HL-60/S4 treated with phorbol 12-myristate 13-acetate at 8.2 ng/mL for 4 days and 3 days (cell line): ENCODE results near the gene JMJD4.

Experiments
- in situ Hi-C: fragments of 300-500 bp; cut with MboI; formaldehyde crosslinking; loops from 2 replicates; pipeline ENCODE4 v1.15.0; 2022; ENCODE audit warnings: low sequenced_read_pairs

JMJD4 gene

GRCh38 chr1:227769047-227769935, 34.2 kb upstream of the JMJD4 start:
- in situ Hi-C loops = no loop called here

DNA sequence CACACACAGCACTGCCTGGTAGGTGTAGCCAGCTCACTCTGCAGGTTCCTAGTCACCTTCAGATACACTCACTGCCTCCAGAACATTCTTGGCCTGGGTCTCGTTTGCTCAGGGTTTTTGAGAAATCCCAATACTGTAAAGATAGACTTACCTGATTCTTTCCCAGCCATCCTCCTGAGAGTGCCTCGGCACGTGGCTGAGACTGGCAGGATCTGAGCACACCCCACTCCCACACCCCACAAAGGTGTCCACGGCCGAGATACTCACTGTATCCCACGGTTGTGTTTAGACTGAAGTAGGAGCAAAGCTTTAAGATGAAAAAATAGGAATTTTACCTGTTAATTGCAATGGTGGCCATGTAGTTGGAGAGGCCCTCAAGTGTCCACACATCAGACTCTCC, 33.5 kb upstream of the JMJD4 start:
- in situ Hi-C loops = no loop called here

DNA sequence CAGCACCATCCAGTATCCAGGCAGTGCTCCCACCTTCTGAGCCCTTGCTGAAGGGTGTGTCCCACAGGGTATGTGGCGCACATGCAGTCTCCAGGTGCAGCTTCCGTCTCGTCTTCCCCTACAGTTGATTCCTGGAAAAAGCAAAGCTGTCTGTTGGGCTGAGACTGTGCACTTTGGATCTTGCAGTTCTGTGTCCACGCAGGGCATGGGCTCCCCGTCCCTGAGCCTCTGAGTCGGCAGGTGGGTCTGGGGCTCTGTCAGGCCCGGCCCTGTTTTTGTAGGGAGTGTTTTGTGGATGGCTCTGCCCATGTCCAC, 33.0 kb upstream of the JMJD4 start:
- in situ Hi-C loops = no loop called here

GRCh38 chr1:227767401-227768124, 32.5 kb upstream of the JMJD4 start:
- in situ Hi-C loops = no loop called here

DNA sequence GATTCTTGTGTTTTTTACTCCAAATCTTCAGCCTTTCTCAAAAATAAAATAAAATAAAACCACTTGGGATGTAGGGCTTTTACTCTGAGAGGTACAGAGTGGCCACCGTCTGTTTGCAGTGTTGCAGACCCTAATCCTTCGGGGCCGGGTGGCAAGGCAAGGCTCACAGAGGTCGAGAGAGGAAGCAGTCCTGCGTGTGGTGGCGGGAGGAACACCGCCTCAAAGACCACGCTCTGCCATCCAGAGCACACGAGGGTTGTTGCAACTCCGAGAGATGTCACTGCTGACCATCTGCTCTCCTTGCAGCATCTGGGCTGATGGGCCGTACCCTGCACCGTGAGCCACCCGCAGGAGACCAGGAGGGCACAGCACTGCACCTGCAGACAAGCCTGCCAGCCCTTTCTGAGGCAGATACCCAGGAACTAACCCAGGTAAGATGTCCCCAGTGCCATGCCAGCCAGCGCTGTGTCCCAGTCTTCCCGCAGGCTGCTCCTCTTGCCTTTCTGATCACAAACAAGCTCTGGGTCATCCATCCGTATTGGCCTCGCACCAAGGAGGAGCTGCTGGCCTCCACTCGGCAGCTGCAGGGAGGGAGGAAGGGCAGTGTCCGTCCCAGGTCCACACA, 31.7 kb upstream of the JMJD4 start:
- in situ Hi-C loops = no loop called here

DNA sequence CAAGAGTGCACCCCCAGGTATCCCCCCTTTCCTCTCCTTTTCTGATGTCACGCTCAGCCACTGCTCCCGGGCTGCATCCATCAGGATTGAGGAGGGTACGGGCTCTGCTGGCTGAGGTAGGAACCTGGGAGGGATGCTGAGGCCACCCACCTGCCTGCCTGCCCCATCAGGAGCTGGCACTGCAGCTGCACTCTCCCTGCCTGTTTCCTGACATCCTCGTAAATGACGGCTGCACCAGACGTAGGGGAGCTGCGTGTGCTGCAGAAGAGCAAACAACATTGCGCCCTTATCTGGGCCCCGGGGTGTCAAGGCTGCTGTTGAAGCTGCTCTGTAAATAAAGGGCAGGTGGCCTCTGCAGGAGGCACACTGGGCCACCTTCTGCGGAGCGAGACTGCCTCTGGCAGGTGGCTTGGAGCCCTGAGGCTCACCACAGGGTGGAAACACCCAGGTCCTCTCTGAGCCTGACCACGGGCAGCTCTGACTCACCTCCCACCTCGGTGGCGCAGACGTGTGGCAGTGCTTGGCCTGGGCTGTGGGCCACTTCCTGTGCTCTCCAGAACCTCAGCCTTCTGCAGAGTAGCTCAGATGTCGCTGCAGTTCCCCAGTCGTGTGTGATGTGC, 31.0 kb upstream of the JMJD4 start:
- in situ Hi-C loops = no loop called here

- in situ Hi-C loops = no loop called here
These were observed 30.3 kb upstream of the JMJD4 start for GRCh38 chr1:227765261-227766014.

- in situ Hi-C loops = no loop called here
These were observed 28.9 kb upstream of the JMJD4 start for GRCh38 chr1:227764019-227764391.

GRCh38 chr1:227763246-227764018, 28.3 kb upstream of the JMJD4 start:
- in situ Hi-C loops = no loop called here

- in situ Hi-C loops = no loop called here
These were observed 27.3 kb upstream of the JMJD4 start for GRCh38 chr1:227762231-227762911.

DNA sequence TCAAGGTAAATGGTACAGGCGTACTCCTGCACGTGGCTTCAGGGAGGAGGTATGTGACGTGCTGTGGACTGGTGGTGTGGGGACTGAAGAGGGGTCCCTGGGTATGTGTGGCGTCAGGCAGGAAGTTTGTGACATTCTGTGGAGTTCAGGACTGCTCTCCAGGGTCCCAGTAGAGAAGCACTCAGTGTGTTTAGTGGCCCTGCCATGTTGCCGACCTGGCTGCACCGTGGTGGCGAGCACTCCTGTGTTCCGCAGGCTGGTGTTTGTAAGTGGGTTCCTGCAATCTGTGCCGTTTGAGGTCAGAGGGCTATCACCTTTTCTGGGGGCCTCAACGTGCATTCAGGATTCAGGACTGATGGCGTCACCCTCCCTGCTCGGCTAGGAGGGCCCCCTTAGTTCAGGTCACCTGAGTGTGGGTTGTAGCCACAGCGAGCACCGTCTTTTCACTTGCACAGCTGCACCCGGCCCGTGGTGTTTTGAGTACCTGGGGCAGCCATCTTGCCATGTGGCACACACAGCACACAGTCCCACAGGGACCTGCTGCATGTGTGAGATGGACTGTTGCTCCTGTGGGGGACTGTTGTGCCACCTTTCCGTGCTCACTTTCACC, 26.6 kb upstream of the JMJD4 start:
- in situ Hi-C loops = no loop called here

DNA sequence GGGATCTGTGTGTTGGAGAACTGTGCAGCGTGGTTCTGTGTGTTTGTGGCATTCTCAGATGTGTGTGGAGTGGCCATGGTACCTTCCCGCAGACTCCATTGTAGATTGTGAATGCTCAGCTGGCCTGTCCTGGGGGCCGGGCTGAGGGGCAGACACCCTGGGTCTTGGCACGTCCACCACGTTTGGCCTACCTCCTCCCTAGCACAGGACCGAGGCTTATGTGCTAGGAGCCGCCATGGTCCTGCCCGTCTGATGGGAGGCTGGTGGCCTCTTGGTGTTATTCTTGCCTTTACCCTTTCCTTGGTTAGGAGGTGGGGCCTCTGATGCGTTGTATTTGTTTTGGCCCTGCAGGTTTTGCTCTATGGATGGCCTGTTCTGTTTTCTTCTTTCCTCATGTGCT, 25.3 kb upstream of the JMJD4 start:
- in situ Hi-C loops = no loop called here

- in situ Hi-C loops = no loop called here
These were observed 24.5 kb upstream of the JMJD4 start for GRCh38 chr1:227759341-227760300.

- in situ Hi-C loops = no loop called here
These were observed 23.3 kb upstream of the JMJD4 start for GRCh38 chr1:227758366-227758765.

GRCh38 chr1:227757781-227758180, 22.7 kb upstream of the JMJD4 start:
- in situ Hi-C loops = no loop called here

DNA sequence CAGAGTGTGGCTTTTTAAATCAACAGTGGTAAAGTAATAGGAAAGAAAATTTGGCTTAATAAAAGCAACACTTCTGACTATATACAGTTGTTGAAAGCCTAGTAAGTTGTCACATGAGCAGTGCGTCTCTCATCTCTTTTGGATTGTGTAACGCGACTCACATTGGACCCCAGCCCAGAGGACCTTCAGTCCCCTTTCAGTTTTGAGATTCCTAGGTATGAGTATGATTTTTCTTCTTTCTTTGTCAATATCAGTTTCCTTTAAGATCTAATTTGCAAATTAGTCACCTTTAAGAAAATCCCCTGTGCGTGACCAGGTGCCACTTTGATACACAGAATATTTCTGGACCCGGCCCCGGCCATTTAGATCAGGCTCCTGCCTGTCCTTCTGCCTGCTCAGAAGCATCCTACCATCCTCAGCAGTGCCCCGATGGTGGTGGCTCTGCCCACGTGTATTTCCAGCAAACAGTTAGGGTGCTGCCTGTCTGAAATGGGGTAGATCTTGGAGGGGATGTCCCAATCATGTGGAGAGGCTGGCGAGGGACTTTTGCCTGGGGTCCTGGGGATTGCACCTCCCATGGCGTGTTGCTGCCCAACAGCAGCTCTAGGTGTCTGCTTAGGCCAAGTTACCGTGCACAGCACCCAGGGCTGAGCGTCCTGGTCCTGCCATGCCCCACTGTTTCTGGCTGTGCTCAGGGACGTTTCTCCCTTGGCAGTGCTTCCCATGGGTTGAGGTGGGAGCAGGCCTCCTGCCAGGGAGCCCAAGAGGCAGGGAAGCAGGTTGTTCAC, 21.3 kb upstream of the JMJD4 start:
- in situ Hi-C loops = no loop called here

DNA sequence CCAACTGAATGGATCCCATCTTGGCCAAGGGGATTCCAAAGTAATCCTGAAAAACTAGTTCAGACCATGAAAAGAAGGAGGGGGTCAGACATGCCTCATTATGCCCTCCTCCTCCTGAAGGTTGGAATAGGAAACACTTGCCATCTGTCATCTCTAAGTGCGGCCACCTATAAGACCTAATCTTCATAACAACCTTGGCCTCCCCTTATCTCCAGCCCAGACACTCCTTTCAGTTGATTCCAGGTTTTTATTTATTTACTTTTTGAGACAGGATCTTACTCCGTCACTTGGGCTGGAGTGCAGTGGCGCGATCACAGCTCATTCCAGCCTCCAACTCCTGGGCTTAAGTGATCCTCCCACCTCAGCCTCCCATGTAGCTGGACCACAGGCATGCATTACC, 19.9 kb upstream of the JMJD4 start:
- in situ Hi-C loops = no loop called here
